Neural crest cell (in vitro differentiated cells): ENCODE data around the gene AQP7. TPM values are rescaled to one million over a fixed set of nuclear protein-coding genes. Genes with fewer than 3 reads are reported as not detected.

Experiments used
- DNase-seq: peaks from one replicate; pipeline ENCODE4 v3.0.0; 2021; ENCODE audit warnings: low read depth, mixed read lengths, low spot score
- H3K27ac Mint-ChIP-seq: one replicate; pipeline ENCODE4 v1.8.0; 2021; ENCODE audit warnings: mild to moderate bottlenecking, mixed read lengths; ENCODE audit not compliant: unreplicated experiment
- H3K27me3 Mint-ChIP-seq: 2 replicates; pipeline ENCODE4 v1.8.0; 2021; ENCODE audit warnings: low read depth, mild to moderate bottlenecking, mixed read lengths
- H3K36me3 Mint-ChIP-seq: 2 replicates; pipeline ENCODE4 v1.8.0; 2021; ENCODE audit warnings: low read depth, mild to moderate bottlenecking, mixed read lengths
- H3K4me1 Mint-ChIP-seq: 2 replicates; pipeline ENCODE4 v1.8.0; 2021; ENCODE audit warnings: mixed read lengths
- H3K4me3 Mint-ChIP-seq: one replicate; pipeline ENCODE4 v1.8.0; 2021; ENCODE audit warnings: mild to moderate bottlenecking, mixed read lengths
- H3K9me3 Mint-ChIP-seq: 2 replicates; pipeline ENCODE4 v1.8.0; 2021; ENCODE audit warnings: mixed read lengths
- total RNA-seq: library from RNA; stranded (reverse); gene quantifications from 2 replicates; pipeline ENCODE4 v1.2.1, GENCODE V29; 2021
- TF ChIP-seq, protein P1 (sequence below): fragments of 200-600 bp; sonication (generic); conservative IDR thresholded peaks from 2 replicates; pipeline ENCODE4 v1.5.0; 2021; ENCODE audit warnings: antibody characterized with exemption, mild to moderate bottlenecking

AQP7 gene
- total RNA-seq, 1 donor from 2014 or later, result 0.98 TPM

DNA sequence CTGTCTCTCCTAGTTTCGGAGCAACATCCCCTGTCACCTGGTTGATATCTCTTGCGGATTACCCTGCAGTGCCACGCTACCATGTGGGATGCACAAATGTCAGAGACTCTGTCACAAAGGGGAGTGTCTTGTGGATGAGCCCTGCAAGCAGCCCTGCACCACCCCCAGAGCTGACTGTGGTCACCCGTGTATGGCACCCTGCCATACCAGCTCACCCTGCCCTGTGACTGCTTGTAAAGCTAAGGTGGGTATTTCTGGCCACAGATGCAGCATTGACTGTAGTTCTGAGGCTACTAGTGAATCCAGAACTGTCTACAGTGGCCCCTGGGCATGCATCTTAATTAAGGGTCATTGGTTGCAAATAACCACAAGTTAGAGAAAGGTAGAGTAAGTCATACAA is 50.8 kb downstream of the AQP7 start:
- TF ChIP-seq, protein P1, sequence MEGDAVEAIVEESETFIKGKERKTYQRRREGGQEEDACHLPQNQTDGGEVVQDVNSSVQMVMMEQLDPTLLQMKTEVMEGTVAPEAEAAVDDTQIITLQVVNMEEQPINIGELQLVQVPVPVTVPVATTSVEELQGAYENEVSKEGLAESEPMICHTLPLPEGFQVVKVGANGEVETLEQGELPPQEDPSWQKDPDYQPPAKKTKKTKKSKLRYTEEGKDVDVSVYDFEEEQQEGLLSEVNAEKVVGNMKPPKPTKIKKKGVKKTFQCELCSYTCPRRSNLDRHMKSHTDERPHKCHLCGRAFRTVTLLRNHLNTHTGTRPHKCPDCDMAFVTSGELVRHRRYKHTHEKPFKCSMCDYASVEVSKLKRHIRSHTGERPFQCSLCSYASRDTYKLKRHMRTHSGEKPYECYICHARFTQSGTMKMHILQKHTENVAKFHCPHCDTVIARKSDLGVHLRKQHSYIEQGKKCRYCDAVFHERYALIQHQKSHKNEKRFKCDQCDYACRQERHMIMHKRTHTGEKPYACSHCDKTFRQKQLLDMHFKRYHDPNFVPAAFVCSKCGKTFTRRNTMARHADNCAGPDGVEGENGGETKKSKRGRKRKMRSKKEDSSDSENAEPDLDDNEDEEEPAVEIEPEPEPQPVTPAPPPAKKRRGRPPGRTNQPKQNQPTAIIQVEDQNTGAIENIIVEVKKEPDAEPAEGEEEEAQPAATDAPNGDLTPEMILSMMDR, result no peak
- no peak overlapping the region for H3K4me3 Mint-ChIP-seq
- peaks cover 26% of the 10 kb centered on the region for H3K36me3 Mint-ChIP-seq
- no peaks in the 10 kb centered on the region for H3K4me1 Mint-ChIP-seq
- no peaks in the 10 kb centered on the region for H3K9me3 Mint-ChIP-seq
- DNase-seq, result no peak
- no peaks in the 10 kb centered on the region for H3K27me3 Mint-ChIP-seq
- no peak overlapping the region for H3K27ac Mint-ChIP-seq

DNA sequence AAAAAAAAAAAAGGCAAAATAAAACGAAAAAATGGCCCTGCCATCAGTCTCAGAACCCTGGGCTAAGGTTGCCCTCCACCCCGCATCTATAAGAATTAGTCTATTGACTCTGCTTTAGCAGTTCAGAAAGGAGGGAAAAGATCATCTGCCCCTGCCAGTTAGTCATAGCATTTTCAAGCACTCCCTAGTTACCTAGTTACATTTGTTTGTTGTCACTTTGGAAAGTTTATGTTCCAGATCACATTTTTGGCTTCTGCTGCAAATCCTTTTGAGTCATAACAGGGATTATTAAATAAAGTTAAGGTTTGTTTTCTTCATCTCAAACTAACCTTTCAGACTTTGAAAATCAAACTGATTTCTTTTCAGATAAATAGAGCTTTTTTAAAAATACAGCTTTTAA is 52.1 kb downstream of the AQP7 start:
- no peaks in the 10 kb centered on the region for H3K4me1 Mint-ChIP-seq
- no peak overlapping the region for H3K4me3 Mint-ChIP-seq
- TF ChIP-seq, protein P1, result no peak
- peaks cover 28% of the 10 kb centered on the region for H3K36me3 Mint-ChIP-seq
- H3K27me3 Mint-ChIP-seq, result no peaks in the 10 kb centered on the region
- H3K27ac Mint-ChIP-seq, result no peak overlapping the region
- H3K9me3 Mint-ChIP-seq, result no peaks in the 10 kb centered on the region
- DNase-seq, result no peak

DNA sequence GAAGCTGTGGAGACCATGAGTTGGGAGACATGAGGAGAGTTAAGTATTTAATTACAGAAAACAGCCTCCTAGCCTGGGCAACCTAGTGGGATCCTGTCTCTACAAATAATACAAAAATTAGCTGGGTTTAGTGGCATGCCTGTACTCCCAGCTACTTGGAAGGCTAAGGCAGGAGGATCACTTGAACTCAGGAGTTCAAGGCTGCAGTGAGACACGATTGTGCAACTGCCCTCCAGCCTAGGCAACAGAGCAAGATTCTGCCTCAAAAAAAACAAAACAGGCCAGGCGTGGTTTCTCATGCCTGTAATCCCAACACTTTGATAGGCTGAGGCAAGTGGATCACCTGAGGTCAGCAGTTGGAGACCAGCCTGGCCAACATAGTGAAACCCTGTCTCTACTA is 52.6 kb downstream of the AQP7 start:
- Mint-ChIP-seq H3K4me3 (no peak overlapping the region), H3K36me3 (peaks cover 28% of the 10 kb centered on the region), H3K4me1 (no peaks in the 10 kb centered on the region), H3K9me3 (no peaks in the 10 kb centered on the region), H3K27me3 (no peaks in the 10 kb centered on the region), H3K27ac (no peak overlapping the region)
- TF ChIP-seq, protein P1, result no peak
- DNase-seq, result no peak

DNA sequence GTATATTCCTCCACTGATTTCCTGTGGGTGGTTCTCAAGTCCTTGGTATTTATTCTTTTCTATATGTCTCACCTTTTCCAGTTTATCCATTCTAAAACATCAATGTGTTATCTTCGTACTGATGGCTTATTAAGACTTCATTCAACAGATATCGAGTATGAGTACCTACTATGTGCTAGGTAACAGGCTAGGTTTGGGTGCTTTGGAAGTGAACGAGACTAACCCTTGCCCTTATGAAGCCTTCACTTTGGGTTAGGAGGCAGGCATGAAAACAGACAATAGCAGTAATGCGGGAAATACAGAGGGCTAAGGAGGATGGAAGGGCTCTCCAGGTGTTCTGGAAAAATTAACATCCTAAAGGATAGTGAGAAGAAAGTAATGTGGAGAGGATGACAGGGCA is 53.4 kb downstream of the AQP7 start:
- no peaks in the 10 kb centered on the region for H3K4me1 Mint-ChIP-seq
- TF ChIP-seq, protein P1, result no peak
- DNase-seq, result no peak
- no peaks in the 10 kb centered on the region for H3K27me3 Mint-ChIP-seq
- no peaks in the 10 kb centered on the region for H3K9me3 Mint-ChIP-seq
- no peak overlapping the region for H3K4me3 Mint-ChIP-seq
- no peak overlapping the region for H3K27ac Mint-ChIP-seq
- peaks cover 30% of the 10 kb centered on the region for H3K36me3 Mint-ChIP-seq

DNA sequence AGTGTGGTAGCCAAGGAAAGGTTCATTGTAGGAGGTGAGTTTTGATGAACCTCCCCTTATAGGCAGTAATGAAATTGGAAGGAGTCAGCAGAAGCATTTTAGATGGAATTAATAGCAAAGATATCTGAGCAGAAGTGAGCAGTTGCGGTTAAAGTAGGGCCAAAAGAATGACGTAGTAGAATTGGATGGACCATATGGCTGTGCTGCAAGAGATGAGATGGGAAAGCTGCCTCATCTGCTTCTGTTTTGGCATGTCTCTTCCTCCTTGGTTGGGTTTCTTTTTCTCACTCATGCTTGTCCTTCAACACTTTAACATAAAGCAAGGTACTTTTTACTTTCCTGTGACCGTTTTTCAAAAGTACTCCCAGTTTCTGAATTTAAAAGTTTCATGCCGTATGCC is 55.8 kb downstream of the AQP7 start:
- no peaks in the 10 kb centered on the region for H3K27me3 Mint-ChIP-seq
- H3K27ac Mint-ChIP-seq, result no peak overlapping the region
- H3K36me3 Mint-ChIP-seq, result peaks cover 32% of the 10 kb centered on the region
- no peak overlapping the region for H3K4me3 Mint-ChIP-seq
- no peaks in the 10 kb centered on the region for H3K9me3 Mint-ChIP-seq
- TF ChIP-seq, protein P1, result no peak
- DNase-seq, result no peak
- no peaks in the 10 kb centered on the region for H3K4me1 Mint-ChIP-seq

DNA sequence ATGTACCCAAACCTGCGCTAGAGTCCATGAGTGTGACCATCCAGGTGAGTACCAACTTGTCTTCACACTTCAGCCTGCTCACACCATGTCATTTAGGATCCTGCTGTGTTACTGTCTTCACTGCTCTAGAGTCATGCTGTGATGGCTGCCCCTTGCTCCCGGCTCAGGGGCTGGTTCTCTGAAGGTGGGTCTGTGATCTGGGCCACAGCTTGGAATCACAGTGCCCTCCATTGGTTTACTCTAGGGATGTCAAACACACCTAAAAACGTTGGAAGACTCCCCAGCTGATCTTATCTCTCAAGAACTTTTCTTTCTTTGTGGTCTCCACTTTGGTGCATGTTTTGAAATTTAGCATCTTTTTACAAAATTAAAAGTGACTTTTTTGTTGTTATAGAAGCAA is 58.2 kb downstream of the AQP7 start:
- H3K9me3 Mint-ChIP-seq, result peaks cover 11% of the 10 kb centered on the region
- peaks cover 52% of the 10 kb centered on the region for H3K36me3 Mint-ChIP-seq

More for the DNA sequence above, 58.2 kb downstream of the AQP7 start:
- Mint-ChIP-seq H3K4me1 (no peaks in the 10 kb centered on the region), H3K4me3 (no peak overlapping the region), H3K27me3 (no peaks in the 10 kb centered on the region), H3K27ac (no peak overlapping the region)
- TF ChIP-seq, protein P1, result no peak
- DNase-seq, result no peak
